Endodermal cell (in vitro differentiated cells): Measurements from ENCODE around the gene SPINK5. TPM values are rescaled to one million over a fixed set of nuclear protein-coding genes. Genes with fewer than 3 reads are reported as not detected.

Experiments used
- DNase-seq: peaks from one replicate; pipeline ENCODE4 v3.0.0-alpha.2; 2017
- H3K27ac ChIP-seq: 2 replicates; pipeline ENCODE4 v1.5.1; 2013; ENCODE audit warnings: mild to moderate bottlenecking, low read depth, low read length, moderate library complexity
- H3K27me3 ChIP-seq: 2 replicates; pipeline ENCODE4 v1.6.1; 2013; ENCODE audit warnings: mild to moderate bottlenecking, low read length, moderate library complexity; ENCODE audit not compliant: insufficient read depth, control insufficient read depth, poor library complexity, severe bottlenecking
- H3K36me3 ChIP-seq: 2 replicates; pipeline ENCODE4 v1.7.0; 2013; ENCODE audit warnings: mild to moderate bottlenecking, low read length, moderate library complexity; ENCODE audit not compliant: control insufficient read depth, insufficient read depth
- H3K4me1 ChIP-seq: one replicate; pipeline ENCODE4 v1.7.0; 2013; ENCODE audit warnings: low read length; ENCODE audit not compliant: control insufficient read depth, insufficient read depth
- H3K4me3 ChIP-seq: 2 replicates; pipeline ENCODE4 v1.5.1; 2013; ENCODE audit warnings: mild to moderate bottlenecking, low read length, moderate library complexity
- H3K9ac ChIP-seq: 2 replicates; pipeline ENCODE4 v1.6.1; 2013; ENCODE audit warnings: mild to moderate bottlenecking, low read length, moderate library complexity; ENCODE audit not compliant: poor library complexity, severe bottlenecking; ENCODE audit errors: extremely low read depth
- H3K9me3 ChIP-seq: 2 replicates; pipeline ENCODE4 v1.6.1; 2013; ENCODE audit warnings: mild to moderate bottlenecking, low read length, moderate library complexity; ENCODE audit not compliant: control insufficient read depth
- H3K27ac Mint-ChIP-seq: 2 replicates; pipeline ENCODE4 v1.8.0; 2020; ENCODE audit warnings: mixed read lengths
- H3K27me3 Mint-ChIP-seq: 2 replicates; pipeline ENCODE4 v1.8.0; 2021; ENCODE audit warnings: mild to moderate bottlenecking, mixed read lengths; ENCODE audit not compliant: insufficient read depth
- H3K36me3 Mint-ChIP-seq: 2 replicates; pipeline ENCODE4 v1.8.0; 2020; ENCODE audit warnings: low read depth, mixed read lengths
- H3K4me1 Mint-ChIP-seq: 2 replicates; pipeline ENCODE4 v1.8.0; 2020; ENCODE audit warnings: mixed read lengths
- H3K4me3 Mint-ChIP-seq: 2 replicates; pipeline ENCODE4 v1.8.0; 2020; ENCODE audit warnings: mild to moderate bottlenecking, moderate library complexity, mixed read lengths
- H3K9me3 Mint-ChIP-seq: 2 replicates; pipeline ENCODE4 v1.8.0; 2020; ENCODE audit warnings: mild to moderate bottlenecking, mixed read lengths
- whole genome bisulfite sequencing, 2 experiments: methylation state at CpG; one replicate each; pipeline versions ENCODE4 v1.1.5 to v1.1.7; 2013; ENCODE audit warnings: missing lambda C conversion rate in 2 of 2, mixed read lengths in 1 of 2; ENCODE audit not compliant: insufficient coverage in 1 of 2, insufficient read length in 1 of 2; 5-methylcytosine and 5-hydroxymethylcytosine counted together
- total RNA-seq, 2 donors: library from RNA; stranded (reverse); fragmentation: NEBNext Ultra II Directional in 1 of 2; extraction: Animal tissue kit (Norgen Biotek cat#: 25700) in 1 of 2; gene quantifications; 2 replicates in 1 of 2; 3 replicates in 1 of 2; pipeline ENCODE4 v1.2.1, GENCODE V29; 2021
- TF ChIP-seq, protein P1 (sequence below): fragments of 200-600 bp; sonication (generic); conservative IDR thresholded peaks from 2 replicates; pipeline ENCODE4 v1.5.0; 2021; ENCODE audit warnings: antibody characterized with exemption, mild to moderate bottlenecking

SPINK5 gene
- total RNA-seq, 2 donors from 2014 or later: 2.6 to 12.4 TPM

DNA sequence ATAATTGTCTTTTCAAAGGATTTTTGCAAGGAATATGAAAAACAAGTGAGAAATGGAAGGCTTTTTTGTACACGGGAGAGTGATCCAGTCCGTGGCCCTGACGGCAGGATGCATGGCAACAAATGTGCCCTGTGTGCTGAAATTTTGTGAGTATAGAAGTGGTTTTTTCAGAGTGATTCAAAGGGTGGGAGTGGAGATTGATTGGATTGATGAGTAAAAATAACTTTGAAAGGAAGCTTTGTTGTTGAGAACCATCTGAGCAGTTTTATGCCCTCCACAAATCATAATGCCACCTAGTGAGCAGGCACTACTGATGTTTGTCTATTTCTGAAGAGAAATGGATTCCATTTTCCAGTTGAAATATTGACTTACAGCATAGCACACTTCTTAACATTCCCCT lies 30.6 kb downstream of the SPINK5 start:
- no peak overlapping the region for H3K9ac ChIP-seq
- Mint-ChIP-seq H3K9me3 (no peaks in the 10 kb centered on the region), H3K4me1 (peaks cover 25% of the 10 kb centered on the region), H3K36me3 (peaks cover 32% of the 10 kb centered on the region), H3K4me3 (no peak overlapping the region), H3K27ac (no peak overlapping the region), H3K27me3 (peaks cover 9% of the 10 kb centered on the region)
- H3K4me3 ChIP-seq: no peak overlapping the region
- no peak for DNase-seq
- WGBS, 2 experiments: 83 to 94% methylated on average over 3 of the region's 3 CpGs
- H3K4me1 ChIP-seq: peaks cover 9% of the 10 kb centered on the region
- no peaks in the 10 kb centered on the region for H3K27me3 ChIP-seq
- peaks cover 22% of the 10 kb centered on the region for H3K36me3 ChIP-seq
- TF ChIP-seq, protein P1, sequence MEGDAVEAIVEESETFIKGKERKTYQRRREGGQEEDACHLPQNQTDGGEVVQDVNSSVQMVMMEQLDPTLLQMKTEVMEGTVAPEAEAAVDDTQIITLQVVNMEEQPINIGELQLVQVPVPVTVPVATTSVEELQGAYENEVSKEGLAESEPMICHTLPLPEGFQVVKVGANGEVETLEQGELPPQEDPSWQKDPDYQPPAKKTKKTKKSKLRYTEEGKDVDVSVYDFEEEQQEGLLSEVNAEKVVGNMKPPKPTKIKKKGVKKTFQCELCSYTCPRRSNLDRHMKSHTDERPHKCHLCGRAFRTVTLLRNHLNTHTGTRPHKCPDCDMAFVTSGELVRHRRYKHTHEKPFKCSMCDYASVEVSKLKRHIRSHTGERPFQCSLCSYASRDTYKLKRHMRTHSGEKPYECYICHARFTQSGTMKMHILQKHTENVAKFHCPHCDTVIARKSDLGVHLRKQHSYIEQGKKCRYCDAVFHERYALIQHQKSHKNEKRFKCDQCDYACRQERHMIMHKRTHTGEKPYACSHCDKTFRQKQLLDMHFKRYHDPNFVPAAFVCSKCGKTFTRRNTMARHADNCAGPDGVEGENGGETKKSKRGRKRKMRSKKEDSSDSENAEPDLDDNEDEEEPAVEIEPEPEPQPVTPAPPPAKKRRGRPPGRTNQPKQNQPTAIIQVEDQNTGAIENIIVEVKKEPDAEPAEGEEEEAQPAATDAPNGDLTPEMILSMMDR: no peak
- no peaks in the 10 kb centered on the region for H3K9me3 ChIP-seq
- no peak overlapping the region for H3K27ac ChIP-seq

DNA sequence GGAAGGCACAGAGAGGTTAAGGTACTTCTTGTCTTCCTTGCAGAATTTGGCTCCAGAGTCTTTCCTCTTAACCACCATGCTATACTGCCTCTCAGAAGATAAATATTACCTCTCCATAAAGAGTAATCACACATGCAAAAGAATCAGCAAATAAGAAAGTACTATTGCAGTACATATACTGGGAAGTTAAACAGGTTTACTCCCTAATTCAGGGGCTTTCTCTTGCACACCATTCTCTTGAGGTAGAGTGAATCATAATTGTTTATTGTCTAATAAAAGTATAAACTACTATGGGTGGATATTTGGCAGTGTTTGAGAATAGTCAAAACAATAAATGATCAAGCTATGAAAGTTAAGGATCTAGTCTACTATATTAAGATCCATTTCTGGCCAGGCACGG lies 40.4 kb downstream of the SPINK5 start:
- peaks cover 8% of the 10 kb centered on the region for H3K4me1 ChIP-seq
- Mint-ChIP-seq H3K9me3 (no peaks in the 10 kb centered on the region), H3K27ac (no peak overlapping the region), H3K27me3 (no peaks in the 10 kb centered on the region), H3K36me3 (peaks cover 39% of the 10 kb centered on the region), H3K4me1 (peaks cover 20% of the 10 kb centered on the region), H3K4me3 (no peak overlapping the region)
- H3K27me3 ChIP-seq: no peaks in the 10 kb centered on the region
- no peak overlapping the region for H3K4me3 ChIP-seq
- peaks cover 57% of the 10 kb centered on the region for H3K36me3 ChIP-seq
- H3K9me3 ChIP-seq: no peaks in the 10 kb centered on the region
- DNase-seq: no peak
- H3K27ac ChIP-seq: no peak overlapping the region
- TF ChIP-seq, protein P1: no peak
- 75 to 96% methylated on average over 1 of the region's 1 CpG for WGBS, 2 experiments
- no peak overlapping the region for H3K9ac ChIP-seq

DNA sequence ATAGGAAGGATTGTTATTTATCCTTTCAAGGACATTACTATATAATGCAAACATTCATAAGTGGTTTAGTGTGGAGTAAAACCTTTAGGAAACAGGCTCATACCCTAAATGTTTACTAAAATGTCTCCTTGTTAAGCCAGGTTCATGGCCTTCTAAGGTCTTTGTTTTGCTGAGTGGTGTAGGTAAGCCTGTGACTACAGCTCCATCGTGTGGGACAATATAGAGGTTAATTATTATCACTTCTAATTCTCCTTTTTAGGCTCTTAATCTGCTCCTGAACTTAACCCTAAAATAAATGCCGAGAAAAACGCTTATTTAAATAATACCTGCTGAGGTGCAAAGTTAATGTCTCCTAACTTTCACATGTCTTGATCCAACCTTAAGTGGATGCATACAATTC lies 43.8 kb downstream of the SPINK5 start:
- no peaks in the 10 kb centered on the region for H3K9me3 ChIP-seq
- peaks cover 29% of the 10 kb centered on the region for H3K36me3 Mint-ChIP-seq
- no peak for DNase-seq
- no peak overlapping the region for H3K4me3 Mint-ChIP-seq
- peak overlapping the region; percentile 12 for H3K4me3 ChIP-seq
- 15% methylated on average over 3 of the region's 3 CpGs; no CpG with 5 or more reads in 1 of the 2 experiments for WGBS, 2 experiments
- H3K27me3 Mint-ChIP-seq: no peaks in the 10 kb centered on the region
- H3K27ac Mint-ChIP-seq: peak overlapping the region; percentile 1
- no peaks in the 10 kb centered on the region for H3K9me3 Mint-ChIP-seq
- H3K9ac ChIP-seq: no peak overlapping the region
- peaks cover 8% of the 10 kb centered on the region for H3K4me1 ChIP-seq
- H3K36me3 ChIP-seq: peaks cover 35% of the 10 kb centered on the region
- peaks cover 20% of the 10 kb centered on the region for H3K4me1 Mint-ChIP-seq
- TF ChIP-seq, protein P1: peak; percentile 63
- H3K27me3 ChIP-seq: no peaks in the 10 kb centered on the region
- H3K27ac ChIP-seq: no peak overlapping the region
